K562 (cell line): ENCODE data around the gene CPED1. TPM values are rescaled to one million over a fixed set of nuclear protein-coding genes. Genes with fewer than 3 reads are reported as not detected.
A peak's percentile ranks its signal among the peaks of the same experiment; 100 is the strongest.

Source experiments
- ARID1B ChIP-seq: fragments of 450-650 bp; IDR thresholded peaks from 2 replicates; pipeline ENCODE4 v1.6.1; 2016; ENCODE audit warnings: antibody characterized with exemption, mild to moderate bottlenecking, inconsistent platforms
- CEBPG ChIP-seq, 3 experiments: fragments of 200-800 bp in 1 of 3; sonication (Bioruptor generic) in 1 of 3; sonication (generic) in 1 of 3; formaldehyde crosslinking in 1 of 3; IDR thresholded peaks in 2 of 3; conservative IDR thresholded peaks in 1 of 3; 2 replicates each; pipeline versions ENCODE4 v1.6.1 to v1.8.0; 2016 to 2022; ENCODE audit warnings: missing compliant biosample characterization in 2 of 3, missing genetic modification characterization in 2 of 3, mild to moderate bottlenecking in 1 of 3, missing genetic modification reagents in 1 of 3
- CHCHD3 ChIP-seq: fragments of 250-450 bp; sonication (Bioruptor Pico); IDR thresholded peaks from 2 replicates; pipeline ENCODE4 v2.1.2; 2022; ENCODE audit warnings: mild to moderate bottlenecking
- DPF2 ChIP-seq: fragments of 450-650 bp; IDR thresholded peaks from 2 replicates; pipeline ENCODE4 v1.6.1; 2016
- ELF1 ChIP-seq: fragments of 200-800 bp; sonication (Bioruptor generic); IDR thresholded peaks from 2 replicates; pipeline ENCODE4 v1.6.1; 2016; ENCODE audit warnings: missing genetic modification characterization, missing compliant biosample characterization
- EP300 ChIP-seq: IDR thresholded peaks from 2 replicates; pipeline ENCODE4 v1.6.1; 2012; ENCODE audit warnings: low read length, improper control_type of control experiment
- FOSL1 ChIP-seq: fragments of 200-800 bp; sonication (Bioruptor generic); conservative IDR thresholded peaks from 2 replicates; pipeline ENCODE4 v1.6.1; 2016; ENCODE audit warnings: missing genetic modification characterization, missing compliant biosample characterization
- GABPA ChIP-seq: fragments of 200-800 bp; sonication (Bioruptor generic); conservative IDR thresholded peaks from 2 replicates; pipeline ENCODE4 v1.6.1; 2016; ENCODE audit warnings: low read depth, missing genetic modification characterization, missing compliant biosample characterization
- JUND ChIP-seq, 2 experiments: IDR thresholded peaks; 2 replicates in 1 of 2; 3 replicates in 1 of 2; pipeline ENCODE4 v1.6.1; 2011; ENCODE audit warnings: borderline replicate concordance in 2 of 2, low read depth in 2 of 2, low read length in 2 of 2, improper control_type of control experiment in 1 of 2, missing biosample characterization in 1 of 2, missing genetic modification characterization in 1 of 2, missing genetic modification reagents in 1 of 2
- MEIS2 ChIP-seq: fragments of 450-650 bp; IDR thresholded peaks from 2 replicates; pipeline ENCODE4 v1.6.1; 2014; ENCODE audit warnings: mild to moderate bottlenecking; ENCODE audit not compliant: partially characterized antibody
- SPI1 ChIP-seq: IDR thresholded peaks from 2 replicates; pipeline ENCODE4 v1.6.1; 2011; ENCODE audit warnings: low read depth, low read length, control low read depth, borderline replicate concordance
- SRSF7 ChIP-seq: fragments of 200-400 bp; formaldehyde crosslinking; optimal IDR thresholded peaks from 2 replicates; pipeline ENCODE3; 2017; ENCODE audit warnings: mild to moderate bottlenecking, low read depth, low read length
- TBL1XR1 ChIP-seq, 2 experiments: IDR thresholded peaks; 2 replicates each; pipeline ENCODE4 v1.6.1; 2012; ENCODE audit warnings: improper control_type of control experiment in 2 of 2, low read length in 2 of 2, mild to moderate bottlenecking in 1 of 2
- TCF3 ChIP-seq: sonication (generic); formaldehyde crosslinking; IDR thresholded peaks from 2 replicates; pipeline ENCODE4 v1.4.0; 2020; ENCODE audit warnings: mild to moderate bottlenecking, missing genetic modification reagents
- TEAD4 ChIP-seq, 2 experiments: sonication (generic) in 1 of 2; formaldehyde crosslinking in 1 of 2; IDR thresholded peaks; 2 replicates each; pipeline versions ENCODE4 v1.6.1 to v1.8.0; 2012 to 2022; ENCODE audit warnings: borderline replicate concordance in 1 of 2, inconsistent platforms in 1 of 2, low read length in 1 of 2, mild to moderate bottlenecking in 1 of 2, missing genetic modification reagents in 1 of 2
- polyA plus RNA-seq, 8 experiments: library from polyadenylated mRNA; depleted of rRNA in 4 of 8; stranded (reverse) in 5 of 8; unstranded in 3 of 8; fragments of >200 nt; fragmentation: Nextera tagmentation in 2 of 8; fragmentation: Illumina TruSeq in 1 of 8; extraction: Ambion mirVana in 2 of 8; extraction: Trizol in 1 of 8; gene quantifications; 2 replicates each; pipeline versions ENCODE4 v1.2.1 to v1.2.3, GENCODE V29; 2011 to 2014; ENCODE audit warnings: inconsistent platforms in 1 of 8, missing spikeins in 1 of 8
- total RNA-seq, 7 experiments: library from RNA; depleted of rRNA in 6 of 7; stranded (reverse); fragments of >200 nt in 6 of 7; fragmentation: Illumina TruSeq in 2 of 7; extraction: Trizol in 2 of 7; gene quantifications; 2 replicates each; pipeline versions ENCODE4 v1.2.1 to v1.2.3, GENCODE V29; 2011 to 2021; ENCODE audit warnings: low replicate concordance in 1 of 7
- TF ChIP-seq, protein P1 (sequence below): sonication (generic); IDR thresholded peaks from 2 replicates; pipeline ENCODE4 v1.6.1; 2016
- TF ChIP-seq, protein P2 (sequence below), 2 experiments: fragments of 450-650 bp in 1 of 2; sonication (generic) in 1 of 2; formaldehyde crosslinking in 1 of 2; IDR thresholded peaks in 1 of 2; conservative IDR thresholded peaks in 1 of 2; 2 replicates each; pipeline versions ENCODE4 v1.6.1 to v1.8.1; 2016 to 2023; ENCODE audit warnings: mild to moderate bottlenecking in 2 of 2, moderate library complexity in 2 of 2, inconsistent platforms in 1 of 2, missing genetic modification reagents in 1 of 2
- TF ChIP-seq, protein P3 (sequence below): IDR thresholded peaks from 2 replicates; pipeline ENCODE4 v1.6.1; 2012; ENCODE audit warnings: low read depth, low read length, improper control_type of control experiment, borderline replicate concordance

CPED1 gene
- total and polyA plus RNA-seq, 9 of the 15 experiments (the other 6 are each of a cell fraction or from before 2014, with no cell fraction given), result 195 to 393 (median 290) TPM

GRCh38 chr7:121071662-121072061, 83.2 kb downstream of the CPED1 start (continued):
- TF ChIP-seq, protein P1, sequence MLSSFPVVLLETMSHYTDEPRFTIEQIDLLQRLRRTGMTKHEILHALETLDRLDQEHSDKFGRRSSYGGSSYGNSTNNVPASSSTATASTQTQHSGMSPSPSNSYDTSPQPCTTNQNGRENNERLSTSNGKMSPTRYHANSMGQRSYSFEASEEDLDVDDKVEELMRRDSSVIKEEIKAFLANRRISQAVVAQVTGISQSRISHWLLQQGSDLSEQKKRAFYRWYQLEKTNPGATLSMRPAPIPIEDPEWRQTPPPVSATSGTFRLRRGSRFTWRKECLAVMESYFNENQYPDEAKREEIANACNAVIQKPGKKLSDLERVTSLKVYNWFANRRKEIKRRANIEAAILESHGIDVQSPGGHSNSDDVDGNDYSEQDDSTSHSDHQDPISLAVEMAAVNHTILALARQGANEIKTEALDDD, result peak; percentile 72
- TF ChIP-seq GABPA (tag), result 0 out of 2 replicates have a peak, but pooled peaks have one; percentile 7
- peak; percentile 64 for TF ChIP-seq MEIS2
- 0 out of 2 replicates have a peak, but pooled peaks have one; percentile 41 for TF ChIP-seq ELF1 (tag)
- peak; percentile 44 for TF ChIP-seq JUND (IDR thresholded peaks at IDR 0.05; ENCODE audit: borderline replicate concordance, low read depth, low read length)
- TF ChIP-seq JUND (tag; IDR thresholded peaks at IDR 0.05; ENCODE audit: borderline replicate concordance, low read depth, low read length), result no peak; the same call in 2 of the 3 replicates
- TF ChIP-seq TCF3 (CRISPR knock-in tag), result peak; percentile 42; the same call in 1 of the 2 replicates
- TF ChIP-seq, protein P2, sequence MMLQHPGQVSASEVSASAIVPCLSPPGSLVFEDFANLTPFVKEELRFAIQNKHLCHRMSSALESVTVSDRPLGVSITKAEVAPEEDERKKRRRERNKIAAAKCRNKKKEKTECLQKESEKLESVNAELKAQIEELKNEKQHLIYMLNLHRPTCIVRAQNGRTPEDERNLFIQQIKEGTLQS (IDR thresholded peaks at IDR 0.05), result peak; percentile 68; the same call in 1 of the 2 replicates
- TF ChIP-seq, protein P2 (CRISPR knock-in tag; conservative IDR thresholded peaks at IDR 0.05), result no peak
- peak; percentile 10 for TF ChIP-seq EP300
- TF ChIP-seq ARID1B, result peak; percentile 43; the same call in 1 of the 2 replicates
- no peak for TF ChIP-seq SRSF7
- 0 out of 2 replicates have a peak, but pooled peaks have one; percentile 20 for TF ChIP-seq FOSL1
- TF ChIP-seq CHCHD3 (CRISPR knock-in tag), result no peak
- peak; percentile 51; the same call in 1 of the 2 replicates for TF ChIP-seq SPI1
- peak; percentile 58; the same call in 1 of the 2 replicates for TF ChIP-seq DPF2
- peak; percentile 34; the same call in 1 of the 2 replicates for TF ChIP-seq TEAD4 (IDR thresholded peaks at IDR 0.05; ENCODE audit: low read length)
- TF ChIP-seq TEAD4 (CRISPR knock-in tag; IDR thresholded peaks at IDR 0.05; ENCODE audit: borderline replicate concordance), result no peak
- TF ChIP-seq TBL1XR1 (IDR thresholded peaks at IDR 0.05; ENCODE audit: low read length in 2 of 2), result 0 out of 4 replicates have a peak, but pooled peaks of 1 of the 2 experiments have one; percentile 24
- 0 out of 2 replicates have a peak, but pooled peaks have one; percentile 58 for TF ChIP-seq CEBPG (CRISPR knock-in tag; IDR thresholded peaks at IDR 0.05)
- TF ChIP-seq CEBPG (tag; conservative IDR thresholded peaks at IDR 0.05 in 1 of 2, IDR thresholded peaks at IDR 0.05 in 1 of 2), result peak in 1 of 2 experiments; percentile 64; a peak in 1 of 4 replicates
- TF ChIP-seq, protein P3, sequence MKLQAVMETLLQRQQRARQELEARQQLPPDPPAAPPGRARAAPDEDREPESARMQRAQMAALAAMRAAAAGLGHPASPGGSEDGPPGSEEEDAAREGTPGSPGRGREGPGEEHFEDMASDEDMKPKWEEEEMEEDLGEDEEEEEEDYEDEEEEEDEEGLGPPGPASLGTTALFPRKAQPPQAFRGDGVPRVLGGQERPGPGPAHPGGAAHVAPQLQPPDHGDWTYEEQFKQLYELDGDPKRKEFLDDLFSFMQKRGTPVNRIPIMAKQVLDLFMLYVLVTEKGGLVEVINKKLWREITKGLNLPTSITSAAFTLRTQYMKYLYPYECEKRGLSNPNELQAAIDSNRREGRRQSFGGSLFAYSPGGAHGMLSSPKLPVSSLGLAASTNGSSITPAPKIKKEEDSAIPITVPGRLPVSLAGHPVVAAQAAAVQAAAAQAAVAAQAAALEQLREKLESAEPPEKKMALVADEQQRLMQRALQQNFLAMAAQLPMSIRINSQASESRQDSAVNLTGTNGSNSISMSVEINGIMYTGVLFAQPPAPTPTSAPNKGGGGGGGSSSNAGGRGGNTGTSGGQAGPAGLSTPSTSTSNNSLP, result peak; percentile 62; the same call in 1 of the 2 replicates
- TF ChIP-seq, all 486 proteins: peak for 22
